Nephron (organoid): ENCODE measurements around the gene RHOV.

Experiments
- H3K27ac Mint-ChIP-seq, 3 experiments: 2 replicates each; pipeline ENCODE4 v1.8.0; 2020; ENCODE audit warnings: mixed read lengths in 3 of 3, mild to moderate bottlenecking in 2 of 3, moderate library complexity in 1 of 3
- H3K27me3 Mint-ChIP-seq: 2 replicates; pipeline ENCODE4 v1.8.0; 2021; ENCODE audit warnings: low read depth, mild to moderate bottlenecking, moderate library complexity, mixed read lengths
- H3K36me3 Mint-ChIP-seq: 2 replicates; pipeline ENCODE4 v1.8.0; 2020; ENCODE audit warnings: low read depth, mixed read lengths
- H3K4me1 Mint-ChIP-seq: 2 replicates; pipeline ENCODE4 v1.8.0; 2020; ENCODE audit warnings: mixed read lengths
- H3K4me3 Mint-ChIP-seq, 3 experiments: 2 replicates each; pipeline ENCODE4 v1.8.0; 2020; ENCODE audit warnings: mild to moderate bottlenecking in 3 of 3, mixed read lengths in 3 of 3, moderate library complexity in 2 of 3
- H3K9me3 Mint-ChIP-seq: 2 replicates; pipeline ENCODE4 v1.8.0; 2020; ENCODE audit warnings: mixed read lengths
- TF ChIP-seq, protein P1 (sequence below), 3 experiments: fragments of 200-600 bp; sonication (generic); IDR thresholded peaks; one replicate each; pipeline ENCODE4 v1.5.0; 2021; ENCODE audit warnings: antibody characterized with exemption in 3 of 3; ENCODE audit not compliant: unreplicated experiment in 3 of 3

Gene RHOV

DNA sequence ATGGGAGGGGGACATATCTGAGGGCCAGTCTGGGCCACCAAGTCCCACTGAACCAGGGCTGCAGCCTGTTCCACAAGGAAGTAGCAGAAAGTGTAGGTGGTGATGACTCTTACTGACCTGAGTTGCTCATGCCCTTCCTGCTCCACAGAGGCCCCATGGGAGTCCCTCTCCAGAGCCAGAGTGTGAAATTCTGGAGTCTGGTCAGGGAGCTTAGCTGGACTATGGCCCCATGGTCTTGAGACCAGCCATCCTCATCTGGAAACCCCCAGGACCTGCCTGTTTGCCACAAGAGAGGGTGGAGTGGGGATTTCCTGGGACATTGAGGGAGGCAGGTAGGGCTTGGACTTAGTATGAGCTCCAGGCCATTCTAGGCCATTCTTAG, 27.2 kb downstream of the RHOV start:
- H3K27me3 Mint-ChIP-seq, result peaks cover 51% of the 10 kb centered on the region

DNA sequence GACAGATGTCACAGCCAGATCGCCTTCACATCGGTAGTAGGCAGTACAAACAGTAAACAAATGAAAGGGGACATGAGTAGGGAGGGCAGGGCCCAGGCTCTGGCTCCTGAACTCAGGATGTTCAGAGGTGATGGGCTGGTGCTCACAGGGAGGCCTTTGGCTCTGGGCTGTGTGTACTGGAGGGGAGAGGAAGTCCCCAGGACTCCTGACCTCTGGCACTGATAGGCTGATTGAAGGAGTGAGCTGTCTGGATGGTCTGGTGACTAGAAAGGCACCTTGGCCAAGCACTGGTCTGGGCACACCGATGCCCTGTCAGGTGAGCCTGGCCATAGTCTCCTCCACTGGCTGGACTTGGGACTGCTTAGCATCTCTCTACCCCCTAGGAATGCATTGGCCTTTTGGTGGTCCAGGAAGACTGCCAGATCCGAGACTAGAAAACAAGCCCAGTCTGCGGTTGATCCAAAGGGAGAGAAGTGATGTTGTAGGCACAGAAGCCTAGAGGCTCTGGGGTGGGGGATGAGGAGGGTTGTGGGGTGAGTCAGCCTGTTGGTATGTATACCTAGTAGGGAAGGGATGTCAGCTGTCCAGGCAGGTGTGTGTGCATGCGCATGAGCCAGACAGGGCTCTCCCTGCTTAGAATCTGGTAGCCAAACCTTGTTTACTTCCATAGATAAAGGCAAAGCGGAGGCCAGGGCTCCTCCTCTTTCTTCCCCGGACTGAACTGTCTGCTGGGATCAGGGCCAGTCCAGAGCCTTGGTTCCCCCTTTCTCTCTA, 28.3 kb downstream of the RHOV start:
- TF ChIP-seq, protein P1, sequence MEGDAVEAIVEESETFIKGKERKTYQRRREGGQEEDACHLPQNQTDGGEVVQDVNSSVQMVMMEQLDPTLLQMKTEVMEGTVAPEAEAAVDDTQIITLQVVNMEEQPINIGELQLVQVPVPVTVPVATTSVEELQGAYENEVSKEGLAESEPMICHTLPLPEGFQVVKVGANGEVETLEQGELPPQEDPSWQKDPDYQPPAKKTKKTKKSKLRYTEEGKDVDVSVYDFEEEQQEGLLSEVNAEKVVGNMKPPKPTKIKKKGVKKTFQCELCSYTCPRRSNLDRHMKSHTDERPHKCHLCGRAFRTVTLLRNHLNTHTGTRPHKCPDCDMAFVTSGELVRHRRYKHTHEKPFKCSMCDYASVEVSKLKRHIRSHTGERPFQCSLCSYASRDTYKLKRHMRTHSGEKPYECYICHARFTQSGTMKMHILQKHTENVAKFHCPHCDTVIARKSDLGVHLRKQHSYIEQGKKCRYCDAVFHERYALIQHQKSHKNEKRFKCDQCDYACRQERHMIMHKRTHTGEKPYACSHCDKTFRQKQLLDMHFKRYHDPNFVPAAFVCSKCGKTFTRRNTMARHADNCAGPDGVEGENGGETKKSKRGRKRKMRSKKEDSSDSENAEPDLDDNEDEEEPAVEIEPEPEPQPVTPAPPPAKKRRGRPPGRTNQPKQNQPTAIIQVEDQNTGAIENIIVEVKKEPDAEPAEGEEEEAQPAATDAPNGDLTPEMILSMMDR (IDR thresholded peaks at IDR 0.05; ENCODE audit: unreplicated experiment in 3 of 3), result no peak
- peaks cover 26% of the 10 kb centered on the region for H3K4me1 Mint-ChIP-seq
- peaks cover 62% of the 10 kb centered on the region for H3K27me3 Mint-ChIP-seq
- H3K9me3 Mint-ChIP-seq, result no peaks in the 10 kb centered on the region
- H3K36me3 Mint-ChIP-seq, result peaks cover 4% of the 10 kb centered on the region
- H3K4me3 Mint-ChIP-seq, result peak overlapping the region; percentile 72 to 82 (median 78)
- peak overlapping the region in 2 of 3 experiments; percentile 81 to 86 for H3K27ac Mint-ChIP-seq

More for the DNA sequence above, 27.2 kb downstream of the RHOV start:
- H3K4me3 Mint-ChIP-seq, result peak overlapping the region; percentile 47 to 74 (median 53)
- peaks cover 26% of the 10 kb centered on the region for H3K4me1 Mint-ChIP-seq
- H3K36me3 Mint-ChIP-seq, result peaks cover 5% of the 10 kb centered on the region
- TF ChIP-seq, protein P1 (IDR thresholded peaks at IDR 0.05; ENCODE audit: unreplicated experiment in 3 of 3), result no peak
- peak overlapping the region; percentile 3 to 81 (median 6) for H3K27ac Mint-ChIP-seq
- H3K9me3 Mint-ChIP-seq, result no peaks in the 10 kb centered on the region

DNA sequence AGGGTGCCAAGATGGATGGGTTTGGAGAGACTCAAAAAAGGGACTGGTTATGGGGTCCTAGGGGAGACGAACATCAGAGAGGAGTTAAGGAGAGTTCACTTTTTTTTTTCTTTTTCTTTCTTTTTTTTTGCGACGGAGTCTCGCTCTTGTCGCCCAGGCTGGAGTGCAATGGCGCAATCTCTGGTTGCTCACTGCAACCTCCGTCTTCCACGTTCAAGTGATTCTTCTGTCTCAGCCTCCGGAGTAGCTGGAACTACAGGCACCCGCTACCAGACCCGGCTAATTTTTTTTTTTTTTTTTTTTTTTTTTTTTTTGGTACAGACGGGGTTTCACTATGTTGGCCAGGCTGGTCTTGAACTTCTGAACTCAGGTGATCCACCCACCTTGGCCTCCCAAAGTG, 29.0 kb downstream of the RHOV start:
- H3K36me3 Mint-ChIP-seq, result no peaks in the 10 kb centered on the region
- H3K27ac Mint-ChIP-seq, result peak overlapping the region in 2 of 3 experiments; percentile 86 to 87
- H3K27me3 Mint-ChIP-seq, result peaks cover 67% of the 10 kb centered on the region
- no peaks in the 10 kb centered on the region for H3K9me3 Mint-ChIP-seq
- TF ChIP-seq, protein P1 (IDR thresholded peaks at IDR 0.05; ENCODE audit: unreplicated experiment in 3 of 3), result no peak
- H3K4me1 Mint-ChIP-seq, result peaks cover 26% of the 10 kb centered on the region
- peak overlapping the region; percentile 82 to 88 (median 83) for H3K4me3 Mint-ChIP-seq

DNA sequence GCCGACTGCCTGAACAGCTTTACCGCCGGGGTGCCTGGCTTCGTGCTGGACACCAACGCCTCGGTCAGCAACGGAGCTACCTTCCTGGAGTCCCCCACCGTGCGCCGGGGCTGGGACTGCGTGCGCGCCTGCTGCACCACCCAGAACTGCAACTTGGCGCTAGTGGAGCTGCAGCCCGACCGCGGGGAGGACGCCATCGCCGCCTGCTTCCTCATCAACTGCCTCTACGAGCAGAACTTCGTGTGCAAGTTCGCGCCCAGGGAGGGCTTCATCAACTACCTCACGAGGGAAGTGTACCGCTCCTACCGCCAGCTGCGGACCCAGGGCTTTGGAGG, 29.4 kb downstream of the RHOV start:
- Mint-ChIP-seq H3K9me3 (no peaks in the 10 kb centered on the region), H3K4me3 (peak overlapping the region; percentile 82 to 88 (median 83))

DNA sequence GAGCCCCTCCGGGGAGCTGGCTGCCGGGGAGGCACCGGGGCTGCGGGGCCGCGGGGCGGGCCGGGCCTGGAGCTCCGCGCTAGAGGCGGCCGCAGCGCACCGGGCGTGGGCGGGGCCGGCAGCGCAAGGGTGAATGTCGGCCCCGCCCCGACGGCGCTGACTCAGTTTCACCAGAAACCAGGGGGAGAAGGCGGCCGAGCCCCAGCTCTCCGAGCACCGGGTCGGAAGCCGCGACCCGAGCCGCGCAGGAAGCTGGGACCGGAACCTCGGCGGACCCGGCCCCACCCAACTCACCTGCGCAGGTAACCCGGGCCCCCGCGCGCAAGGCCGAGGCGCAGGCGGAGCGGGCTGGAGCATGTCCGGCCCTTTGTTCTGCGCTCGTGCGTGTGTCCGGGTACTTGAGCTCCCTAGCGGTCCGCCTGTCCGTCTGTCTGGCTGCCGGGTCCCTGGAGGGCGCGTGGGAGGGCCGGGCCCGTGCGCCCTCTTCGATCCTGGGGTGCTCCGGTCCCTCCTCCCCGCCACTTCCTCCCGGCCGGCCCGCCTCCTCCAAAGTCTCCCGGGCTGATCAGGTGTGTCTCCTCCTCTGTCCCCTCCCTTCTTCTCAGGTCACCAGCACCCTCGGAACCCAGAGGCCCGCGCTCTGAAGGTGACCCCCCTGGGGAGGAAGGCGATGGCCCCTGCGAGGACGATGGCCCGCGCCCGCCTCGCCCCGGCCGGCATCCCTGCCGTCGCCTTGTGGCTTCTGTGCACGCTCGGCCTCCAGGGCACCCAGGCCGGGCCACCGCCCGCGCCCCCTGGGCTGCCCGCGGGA, 29.9 kb downstream of the RHOV start, which contains the start of gene SPINT1:
TSS of gene SPINT1 (plus strand) at position 164 of the 811 bp plus-strand sequence. CDS start at position 671, 507 bp downstream.
- Mint-ChIP-seq H3K4me3 (peak within 1 kb of the TSS; percentile 87 to 91 (median 88)), H3K27ac (peak within 1 kb of the TSS; percentile 76 to 94 (median 87)), H3K9me3 (no peaks in the 10 kb centered on the region), H3K4me1 (peaks cover 26% of the 10 kb centered on the region), H3K36me3 (no peaks in the 10 kb centered on the region), H3K27me3 (peaks cover 71% of the 10 kb centered on the region)
- TF ChIP-seq, protein P1 (IDR thresholded peaks at IDR 0.05; ENCODE audit: unreplicated experiment in 3 of 3), result no peak

More for the DNA sequence above, 29.4 kb downstream of the RHOV start:
- Mint-ChIP-seq H3K36me3 (no peaks in the 10 kb centered on the region), H3K27ac (peak overlapping the region in 2 of 3 experiments; percentile 86 to 87), H3K4me1 (peaks cover 26% of the 10 kb centered on the region), H3K27me3 (peaks cover 71% of the 10 kb centered on the region)
- TF ChIP-seq, protein P1 (IDR thresholded peaks at IDR 0.05; ENCODE audit: unreplicated experiment in 3 of 3), result no peak
